ENCODE data around the gene CHMP6. TPM values are rescaled to one million over a fixed set of nuclear protein-coding genes. Genes with fewer than 3 reads are reported as not detected.
"Not testable (repeated sequence)": the region's sequence is repeated elsewhere in the genome, so short reads cannot be mapped to it uniquely, and the experiment has no call there.

CHMP6 gene
- total RNA-seq, 4 donors from 2014 or later: 13.5 to 23.2 (median 16.8) TPM

GRCh38 chr17:81029859-81030258 is 38.2 kb downstream of the CHMP6 start:
- no peak for DNase-seq (ENCODE audit: low spot score)
- TF ChIP-seq, protein P1, sequence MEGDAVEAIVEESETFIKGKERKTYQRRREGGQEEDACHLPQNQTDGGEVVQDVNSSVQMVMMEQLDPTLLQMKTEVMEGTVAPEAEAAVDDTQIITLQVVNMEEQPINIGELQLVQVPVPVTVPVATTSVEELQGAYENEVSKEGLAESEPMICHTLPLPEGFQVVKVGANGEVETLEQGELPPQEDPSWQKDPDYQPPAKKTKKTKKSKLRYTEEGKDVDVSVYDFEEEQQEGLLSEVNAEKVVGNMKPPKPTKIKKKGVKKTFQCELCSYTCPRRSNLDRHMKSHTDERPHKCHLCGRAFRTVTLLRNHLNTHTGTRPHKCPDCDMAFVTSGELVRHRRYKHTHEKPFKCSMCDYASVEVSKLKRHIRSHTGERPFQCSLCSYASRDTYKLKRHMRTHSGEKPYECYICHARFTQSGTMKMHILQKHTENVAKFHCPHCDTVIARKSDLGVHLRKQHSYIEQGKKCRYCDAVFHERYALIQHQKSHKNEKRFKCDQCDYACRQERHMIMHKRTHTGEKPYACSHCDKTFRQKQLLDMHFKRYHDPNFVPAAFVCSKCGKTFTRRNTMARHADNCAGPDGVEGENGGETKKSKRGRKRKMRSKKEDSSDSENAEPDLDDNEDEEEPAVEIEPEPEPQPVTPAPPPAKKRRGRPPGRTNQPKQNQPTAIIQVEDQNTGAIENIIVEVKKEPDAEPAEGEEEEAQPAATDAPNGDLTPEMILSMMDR (IDR thresholded peaks at IDR 0.05): no peak

DNA sequence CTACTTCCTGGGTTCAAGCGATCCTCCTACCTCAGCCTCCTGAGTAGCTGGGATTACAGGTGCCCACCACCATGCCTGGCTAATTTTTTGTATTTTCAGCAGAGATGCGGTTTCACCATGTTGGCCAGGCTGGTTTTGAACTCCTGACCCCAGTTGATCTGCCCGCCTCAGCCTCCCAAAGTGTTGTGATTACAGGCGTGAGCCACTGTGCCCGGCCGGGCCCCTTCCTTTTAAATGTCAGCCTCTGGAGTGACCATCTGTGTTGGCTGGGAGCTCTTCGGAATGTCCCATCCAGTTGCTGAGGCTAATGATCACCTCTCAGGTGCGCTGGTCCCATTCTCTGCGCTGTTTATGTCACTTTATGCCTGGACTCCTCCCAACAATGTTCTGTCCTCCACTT is 38.7 kb downstream of the CHMP6 start:
- not testable (repeated sequence) for DNase-seq (ENCODE audit: low spot score); ATAC-seq (ENCODE audit: low FRiP score)

More at GRCh38 chr17:81029859-81030258, 38.2 kb downstream of the CHMP6 start:
- ATAC-seq (ENCODE audit: low FRiP score): no peak

GRCh38 chr17:81030741-81031565 is 39.3 kb downstream of the CHMP6 start:
- ATAC-seq (ENCODE audit: low FRiP score) (no peak), DNase-seq (ENCODE audit: low spot score) (no peak)
- TF ChIP-seq, protein P1 (IDR thresholded peaks at IDR 0.05): no peak

- ATAC-seq (ENCODE audit: low FRiP score): no peak
- TF ChIP-seq, protein P1 (IDR thresholded peaks at IDR 0.05): no peak
- no peak for DNase-seq (ENCODE audit: low spot score)
Observed at GRCh38 chr17:81031566-81032550, 40.2 kb downstream of the CHMP6 start.

- no peak for DNase-seq (ENCODE audit: low spot score)
- TF ChIP-seq, protein P1 (IDR thresholded peaks at IDR 0.05): no peak
- no peak for ATAC-seq (ENCODE audit: low FRiP score)
Observed at GRCh38 chr17:81032641-81033480, 41.2 kb downstream of the CHMP6 start.

DNA sequence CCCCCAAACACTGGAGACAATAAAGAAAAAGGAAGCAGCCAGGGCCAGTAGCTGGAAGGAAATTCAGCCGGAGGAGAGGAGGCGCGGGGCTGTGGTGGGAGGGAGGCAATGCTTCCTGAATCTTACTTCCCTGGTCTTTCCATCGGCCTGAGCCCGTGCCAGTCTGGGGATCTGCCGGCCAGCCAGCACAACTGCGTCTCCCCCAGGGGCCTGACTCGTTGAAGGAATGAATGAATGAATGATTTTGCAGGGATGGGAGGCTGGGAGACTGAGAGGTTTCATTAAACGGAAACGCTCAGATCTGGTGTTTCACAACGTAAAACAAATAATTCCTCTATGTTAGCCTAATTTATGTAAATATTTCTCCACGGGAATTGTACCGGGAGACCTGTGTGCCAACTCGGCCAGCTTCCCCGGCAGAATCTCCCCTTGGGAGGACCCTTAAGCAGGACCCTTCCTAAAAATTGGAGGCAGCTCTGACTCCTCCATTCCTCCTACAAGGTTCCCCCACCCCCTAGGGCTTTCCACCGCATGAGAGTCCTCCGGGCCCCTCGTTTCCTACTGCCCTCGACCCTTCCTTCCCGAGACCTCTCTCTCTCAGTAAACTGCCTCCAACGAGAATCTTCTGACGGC is 42.0 kb downstream of the CHMP6 start:
- ATAC-seq (ENCODE audit: low FRiP score): no peak
- DNase-seq (ENCODE audit: low spot score): no peak
- TF ChIP-seq, protein P1 (IDR thresholded peaks at IDR 0.05): no peak

Measured in omental fat pad (tissue), 4 donors.